NCI-H187 treated with DMSO at 0.1 percent for 48 hours (cell line): ENCODE measurements around the gene ZNF407.

Experiments
- DNase-seq: peaks from one replicate; lab custom pipeline; 2025; lab: John Stamatoyannopoulos, UW

Gene ZNF407

GRCh38 chr18:75009878-75010277 is 412.2 kb downstream of the ZNF407 start:
- DNase-seq: no peak

GRCh38 chr18:75010278-75010677 is 412.6 kb downstream of the ZNF407 start:
- no peak for DNase-seq

GRCh38 chr18:75010689-75011088 is 413.0 kb downstream of the ZNF407 start:
- no peak for DNase-seq

- no peak for DNase-seq
Measured at GRCh38 chr18:75016025-75016717, 418.5 kb downstream of the ZNF407 start.

GRCh38 chr18:75023473-75023872 is 425.8 kb downstream of the ZNF407 start:
- no peak for DNase-seq

GRCh38 chr18:75024871-75025270 is 427.2 kb downstream of the ZNF407 start:
- DNase-seq: no peak

- DNase-seq: no peak
Measured at GRCh38 chr18:75025573-75025972, 427.9 kb downstream of the ZNF407 start.

- DNase-seq: no peak
Measured at GRCh38 chr18:75029481-75029880, 431.8 kb downstream of the ZNF407 start.

- DNase-seq: no peak
Measured at GRCh38 chr18:75031717-75032317, 434.1 kb downstream of the ZNF407 start.

GRCh38 chr18:75033516-75033915 is 435.8 kb downstream of the ZNF407 start:
- no peak for DNase-seq

- DNase-seq: peak; percentile 7
Measured at GRCh38 chr18:75034937-75035336, 437.3 kb downstream of the ZNF407 start.

- no peak for DNase-seq
Measured at GRCh38 chr18:75035928-75036327, 438.3 kb downstream of the ZNF407 start.

GRCh38 chr18:75036917-75037688 is 439.4 kb downstream of the ZNF407 start:
- no peak for DNase-seq

- no peak for DNase-seq
Measured at GRCh38 chr18:75037689-75037955, 440.0 kb downstream of the ZNF407 start.

- DNase-seq: no peak
Measured at GRCh38 chr18:75041586-75041985, 443.9 kb downstream of the ZNF407 start.

- DNase-seq: no peak
Measured at GRCh38 chr18:75043478-75043877, 445.8 kb downstream of the ZNF407 start.

GRCh38 chr18:75044296-75044695 is 446.6 kb downstream of the ZNF407 start:
- DNase-seq: no peak

GRCh38 chr18:75044791-75045190 is 447.1 kb downstream of the ZNF407 start:
- DNase-seq: no peak

GRCh38 chr18:75045272-75045671 is 447.6 kb downstream of the ZNF407 start:
- no peak for DNase-seq

- DNase-seq: no peak
Measured at GRCh38 chr18:75047240-75047961, 449.7 kb downstream of the ZNF407 start.

- no peak for DNase-seq
Measured at GRCh38 chr18:75048776-75049454, 451.2 kb downstream of the ZNF407 start.

- no peak for DNase-seq
Measured at GRCh38 chr18:75049455-75049789, 451.8 kb downstream of the ZNF407 start.
